GM12892 (cell line): Measurements from ENCODE around the gene PTPRN2.

ENCODE experiments used
- DNase-seq: peaks from one replicate; pipeline ENCODE4 v3.0.0; 2011; ENCODE audit not compliant: insufficient read length
- FAIRE-seq: peaks from 2 replicates; lab custom pipeline; 2011; peaks lifted over from hg19 to GRCh38; lab: Jason Lieb, UNC
- POLR2A ChIP-seq: IDR thresholded peaks from 2 replicates; pipeline ENCODE4 v1.6.1; 2011; ENCODE audit warnings: low read depth, low read length, control low read depth
- POLR2AphosphoS5 ChIP-seq: IDR thresholded peaks from 2 replicates; pipeline ENCODE4 v1.6.1; 2011; ENCODE audit warnings: low read depth, low read length, control low read depth
- TAF1 ChIP-seq: IDR thresholded peaks from 2 replicates; pipeline ENCODE4 v1.6.1; 2011; ENCODE audit warnings: low read depth, mild to moderate bottlenecking, control low read depth, low read length, borderline replicate concordance

PTPRN2 gene

DNA sequence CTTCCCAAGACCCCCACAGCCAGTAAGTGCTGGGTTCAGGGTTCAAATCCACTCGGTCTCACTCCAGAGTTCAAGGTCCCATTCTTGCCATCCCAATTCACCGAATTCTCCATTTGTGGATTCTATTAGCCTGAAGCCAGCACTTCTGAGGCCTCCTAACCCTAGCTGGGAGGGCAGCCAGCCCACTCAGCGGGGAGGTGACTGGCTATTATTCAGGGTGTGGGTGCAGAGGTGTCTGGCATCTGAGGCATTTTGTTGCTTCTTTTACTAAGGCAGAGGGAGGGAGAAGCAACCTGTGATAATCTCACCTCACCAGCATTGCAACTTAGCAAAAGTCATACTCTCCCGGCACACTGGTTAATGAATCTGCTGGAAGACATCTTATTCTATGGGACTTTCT lies 8.7 kb upstream of the PTPRN2 start:
- TF ChIP-seq POLR2A (no peak), TAF1 (no peak), POLR2AphosphoS5 (no peak)
- FAIRE-seq = no peak
- no peak for DNase-seq

DNA sequence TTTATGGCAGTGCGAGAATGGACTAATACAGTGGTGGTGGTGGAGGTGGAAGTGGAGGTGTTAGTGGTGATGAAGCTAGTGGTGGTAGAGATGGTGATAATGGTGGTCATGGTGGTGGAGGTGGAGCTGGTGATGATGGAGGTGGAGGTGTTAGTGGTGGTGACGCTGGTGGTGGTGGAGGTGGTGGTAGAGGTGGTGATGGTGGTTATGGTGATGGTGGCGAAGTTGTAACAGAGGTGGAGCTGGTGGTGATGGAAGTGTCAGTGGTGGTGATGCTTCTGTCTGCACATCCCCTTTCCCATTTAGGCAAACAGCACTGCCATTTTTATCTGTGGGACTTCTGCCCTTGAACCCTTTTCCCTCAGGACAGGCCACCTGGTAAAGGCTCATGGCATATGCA lies 7.4 kb upstream of the PTPRN2 start:
- DNase-seq (no peak), FAIRE-seq (peak; percentile 100)
- TF ChIP-seq POLR2AphosphoS5 (no peak), TAF1 (no peak), POLR2A (no peak)

DNA sequence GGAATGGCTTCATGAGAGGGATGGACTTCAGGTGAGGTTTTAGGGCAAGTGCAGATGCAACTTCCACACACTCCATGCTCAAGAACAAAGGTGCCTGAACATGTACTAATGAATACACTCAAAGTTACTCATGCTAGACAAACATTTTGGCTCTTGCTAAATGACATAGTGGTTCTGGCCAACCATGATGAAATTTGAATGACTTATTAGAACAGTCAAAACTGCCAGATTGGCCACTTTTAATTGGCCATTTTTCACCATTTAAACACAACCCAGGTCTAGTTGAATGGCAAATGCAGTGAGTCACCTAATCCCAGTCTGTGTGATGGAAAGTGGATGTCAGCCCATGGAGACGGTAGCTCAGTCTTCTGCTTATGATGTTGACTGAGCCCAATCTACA lies 4.9 kb upstream of the PTPRN2 start:
- FAIRE-seq = no peak
- no peak for TF ChIP-seq TAF1
- TF ChIP-seq POLR2AphosphoS5 = no peak
- no peak for TF ChIP-seq POLR2A
- DNase-seq = no peak

DNA sequence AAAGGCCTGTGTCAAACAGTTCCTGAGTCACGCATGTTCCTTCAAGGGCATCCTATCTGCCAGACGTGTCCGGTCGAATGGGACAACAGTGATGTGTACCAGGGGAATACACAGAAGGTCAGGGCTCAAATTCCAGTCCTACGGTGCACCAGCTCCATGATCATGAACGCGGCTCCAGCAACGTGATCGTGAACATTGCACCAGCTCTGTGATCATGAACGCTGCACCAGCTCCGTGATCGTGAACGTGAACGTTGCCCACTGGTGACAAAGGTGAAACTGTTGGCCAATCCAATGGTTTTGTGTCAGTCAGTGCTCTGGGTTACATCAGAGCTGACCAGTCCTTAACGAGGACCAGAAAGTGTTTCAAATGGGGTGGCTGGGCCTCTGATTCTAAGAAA lies 4.3 kb upstream of the PTPRN2 start:
- TF ChIP-seq POLR2AphosphoS5 = no peak
- no peak for TF ChIP-seq TAF1
- no peak for TF ChIP-seq POLR2A
- FAIRE-seq = no peak

DNA sequence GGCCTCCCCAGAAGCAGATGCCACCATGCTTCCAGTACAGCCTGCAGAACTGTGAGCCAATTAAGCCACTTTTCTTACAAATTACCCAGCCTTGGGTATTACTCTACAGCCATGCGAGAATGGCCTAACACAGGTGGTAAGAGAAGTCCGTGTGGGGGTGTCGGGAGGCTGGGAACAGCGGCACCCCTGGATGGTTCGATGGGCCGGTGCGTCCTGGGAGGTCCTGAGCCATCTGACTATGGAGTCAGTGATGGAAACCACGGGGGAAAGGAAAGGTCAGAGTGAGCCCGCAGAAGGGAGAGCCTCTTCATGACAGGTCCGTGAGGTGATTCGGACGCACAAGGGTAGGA lies 2.5 kb upstream of the PTPRN2 start:
- TF ChIP-seq POLR2AphosphoS5 (no peak), TAF1 (no peak), POLR2A (no peak)
- DNase-seq = no peak
- no peak for FAIRE-seq

More for the DNA sequence above, 4.3 kb upstream of the PTPRN2 start:
- no peak for DNase-seq

DNA sequence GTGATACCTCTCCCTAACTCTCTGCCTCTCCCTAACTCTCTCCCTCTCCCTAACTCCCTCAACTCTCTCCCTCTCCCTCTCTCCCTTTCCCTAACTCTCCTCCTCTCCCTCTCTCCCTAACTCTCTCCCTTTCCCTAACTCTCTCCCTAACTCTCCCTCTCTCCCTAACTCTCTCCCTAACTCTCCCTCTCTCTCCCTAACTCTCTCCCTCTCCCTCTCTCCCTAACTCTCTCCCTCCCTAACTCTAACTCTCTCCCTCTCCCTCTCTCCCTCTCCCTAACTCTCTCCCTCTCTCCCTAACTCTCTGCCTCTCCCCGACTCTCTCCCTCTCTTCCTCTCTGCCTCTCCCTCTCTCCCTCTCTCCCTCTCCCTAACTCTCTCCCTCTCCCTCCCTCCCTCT lies 2.0 kb upstream of the PTPRN2 start:
- FAIRE-seq = no peak
- no peak for DNase-seq
- TF ChIP-seq POLR2AphosphoS5 (no peak), POLR2A (no peak), TAF1 (no peak)

DNA sequence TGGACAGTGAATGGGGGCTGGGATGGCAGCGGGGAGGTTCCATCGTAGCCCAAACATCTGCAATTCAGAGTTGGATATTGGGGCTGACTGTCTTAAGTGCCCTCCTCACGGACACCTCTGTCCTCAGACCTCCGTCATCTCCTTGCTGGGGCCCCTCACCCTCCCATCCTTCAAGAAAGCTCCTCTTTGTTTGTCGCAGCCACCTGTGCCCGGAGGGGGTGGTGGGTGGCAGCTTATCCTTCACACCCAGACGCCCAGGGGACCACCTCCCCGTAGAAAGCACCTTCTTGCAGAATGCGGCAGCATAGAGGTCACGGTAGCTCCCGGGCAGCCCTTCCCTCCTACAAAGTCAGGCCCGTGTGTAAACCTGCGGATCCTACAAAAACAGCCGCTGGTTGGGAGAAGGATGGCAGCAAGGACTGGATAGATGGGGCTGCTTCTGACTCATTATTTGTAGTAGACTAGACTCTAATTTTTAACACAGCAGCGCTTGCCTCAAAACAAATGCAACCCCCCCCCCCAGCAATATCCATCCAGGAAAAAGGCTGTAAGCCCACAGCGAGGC lies 1.3 kb upstream of the PTPRN2 start:
- no peak for FAIRE-seq
- DNase-seq = no peak
- no peak for TF ChIP-seq POLR2A
- no peak for TF ChIP-seq POLR2AphosphoS5
- no peak for TF ChIP-seq TAF1

DNA sequence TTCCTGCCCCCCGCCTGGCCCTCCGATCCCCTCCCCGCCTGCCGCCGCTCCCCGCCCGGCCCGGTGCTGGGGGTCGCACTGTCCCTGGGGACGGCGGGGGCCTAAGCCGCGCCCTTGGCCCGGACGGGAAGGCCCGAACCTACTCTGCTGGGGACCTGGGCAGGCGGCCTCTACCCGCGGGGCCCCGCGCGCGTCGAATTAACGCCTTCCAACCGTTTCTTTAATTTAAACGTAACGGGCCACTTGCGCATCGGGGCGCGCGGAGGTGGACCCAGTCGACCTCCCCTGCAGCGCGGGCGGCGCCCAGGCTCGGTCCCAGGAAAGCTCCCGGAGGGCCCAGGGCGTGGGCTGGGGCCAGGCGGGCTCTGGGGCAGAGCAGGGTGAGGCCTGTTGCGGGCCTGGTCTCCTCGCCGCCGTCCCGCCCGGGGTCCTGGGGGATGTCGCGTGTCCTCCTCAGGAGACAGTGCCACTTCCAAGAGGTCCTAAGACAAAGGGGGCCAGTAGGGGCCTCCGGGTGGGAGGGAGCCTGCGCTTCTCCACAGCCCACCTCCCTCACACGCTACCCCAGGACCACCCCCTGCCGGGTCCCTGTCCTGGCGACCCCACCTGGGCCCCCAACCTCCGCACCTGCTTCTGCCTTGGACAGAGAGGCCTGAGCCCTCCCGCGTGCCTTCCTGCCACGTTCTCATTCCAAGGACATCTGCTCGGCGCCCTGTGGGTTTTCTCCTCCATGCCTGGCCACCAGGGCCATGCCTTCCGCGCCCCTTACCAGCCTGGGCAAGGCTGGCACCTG lies 658 bp upstream of the PTPRN2 start:
- no peak for FAIRE-seq
- TF ChIP-seq TAF1 = no peak
- no peak for TF ChIP-seq POLR2AphosphoS5
- TF ChIP-seq POLR2A = no peak
- no peak for DNase-seq

DNA sequence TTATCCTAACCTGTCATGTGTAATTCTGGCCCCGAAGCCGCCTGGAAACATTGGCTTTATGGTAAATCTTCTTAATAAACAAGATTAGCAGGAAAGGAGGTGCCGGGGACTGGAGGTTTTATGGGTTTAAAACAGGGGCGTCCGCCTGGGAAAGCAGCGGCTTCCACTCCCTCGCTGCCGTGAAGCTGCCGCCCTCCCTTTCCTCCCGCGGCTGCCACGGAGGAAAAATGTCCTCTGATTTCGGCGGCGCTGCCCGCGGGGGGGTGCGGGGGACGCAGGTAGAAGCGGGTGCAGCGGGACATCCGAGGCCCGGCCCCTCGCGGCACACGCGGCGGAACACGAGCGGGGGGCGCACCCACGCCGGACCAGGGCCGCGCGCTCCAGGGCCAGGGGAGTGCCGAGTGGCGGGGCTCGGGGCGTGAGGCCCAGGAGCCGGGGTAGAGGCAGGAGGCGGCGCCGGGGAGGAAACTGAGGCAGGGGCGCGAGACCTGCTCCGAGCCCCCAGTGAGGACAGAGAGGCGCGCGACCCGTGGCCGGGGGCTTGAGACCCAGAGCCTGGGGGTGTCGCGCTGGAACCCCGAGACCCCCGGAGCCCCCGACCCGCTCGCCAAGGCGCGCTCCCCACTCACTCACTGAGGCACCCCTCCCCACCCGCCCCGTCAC lies 993 bp downstream of the PTPRN2 start:
- no peak for TF ChIP-seq POLR2AphosphoS5
- TF ChIP-seq POLR2A = no peak
- TF ChIP-seq TAF1 = no peak
- FAIRE-seq = no peak
- no peak for DNase-seq

DNA sequence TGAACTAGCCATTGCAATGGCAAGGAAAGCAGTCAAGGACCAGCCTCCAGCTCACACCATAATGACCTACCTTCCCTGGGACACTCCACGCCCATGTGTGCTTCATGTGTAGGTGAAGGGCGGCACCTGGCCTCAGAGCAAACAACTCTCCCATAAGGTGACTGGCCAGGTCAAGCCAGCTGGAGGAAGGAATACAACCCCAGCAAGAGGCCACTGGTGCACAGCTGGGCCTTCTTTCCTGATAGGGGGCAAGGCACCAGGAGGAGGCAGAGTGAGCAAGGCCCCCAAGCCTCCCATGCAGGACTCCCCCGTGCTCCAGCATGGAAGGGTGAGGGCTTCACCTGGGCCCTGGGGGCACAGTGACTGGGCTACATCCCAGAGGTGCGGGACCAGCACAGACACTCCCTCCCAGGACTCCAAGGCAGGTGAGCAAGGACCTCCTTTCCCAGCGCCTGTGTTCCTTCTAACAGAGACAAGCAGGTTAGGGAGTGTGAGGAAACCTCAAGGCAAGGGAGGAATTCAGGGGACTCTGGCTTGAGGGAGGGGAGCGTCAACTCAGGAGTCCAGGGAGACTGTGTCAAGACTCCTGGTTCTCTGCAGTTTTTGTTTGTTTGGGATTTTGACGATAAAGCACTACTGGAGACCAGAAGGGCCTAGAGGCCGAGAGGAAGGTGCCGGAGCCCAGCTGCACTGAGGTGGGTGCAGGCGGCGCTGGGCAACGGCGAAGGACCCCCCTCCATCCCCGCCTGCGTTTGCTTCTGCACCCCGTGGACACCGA lies 1.7 kb downstream of the PTPRN2 start:
- TF ChIP-seq TAF1 (no peak), POLR2A (no peak), POLR2AphosphoS5 (no peak)
- FAIRE-seq = no peak
- DNase-seq = no peak

DNA sequence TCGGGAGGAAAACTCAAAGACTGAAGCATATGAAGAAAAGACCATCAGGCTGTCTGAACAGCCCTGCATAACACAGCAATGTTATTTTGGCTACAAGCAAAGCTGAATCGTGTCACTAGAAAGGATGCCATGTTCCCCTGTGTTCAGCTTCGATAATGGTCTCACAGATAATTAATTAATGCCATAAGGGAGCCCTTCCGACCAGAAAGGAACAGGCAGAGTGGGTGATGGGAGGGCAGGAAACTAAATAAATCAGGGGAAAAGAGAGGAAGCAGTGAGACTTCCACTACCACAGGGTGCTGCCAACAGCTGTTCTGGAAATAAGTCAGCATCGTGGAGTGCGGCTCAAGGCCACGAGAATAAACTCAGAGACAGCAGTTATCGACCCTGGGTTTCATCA lies 3.2 kb downstream of the PTPRN2 start:
- DNase-seq = no peak
- no peak for FAIRE-seq
- TF ChIP-seq POLR2AphosphoS5 = no peak
- TF ChIP-seq TAF1 = no peak
- TF ChIP-seq POLR2A = no peak
